NCI-H1048 (cell line): Measurements from ENCODE around the gene MIB2.

Source experiments
- DNase-seq: peaks from one replicate; lab custom pipeline; 2025; lab: John Stamatoyannopoulos, UW

The MIB2 gene

DNA sequence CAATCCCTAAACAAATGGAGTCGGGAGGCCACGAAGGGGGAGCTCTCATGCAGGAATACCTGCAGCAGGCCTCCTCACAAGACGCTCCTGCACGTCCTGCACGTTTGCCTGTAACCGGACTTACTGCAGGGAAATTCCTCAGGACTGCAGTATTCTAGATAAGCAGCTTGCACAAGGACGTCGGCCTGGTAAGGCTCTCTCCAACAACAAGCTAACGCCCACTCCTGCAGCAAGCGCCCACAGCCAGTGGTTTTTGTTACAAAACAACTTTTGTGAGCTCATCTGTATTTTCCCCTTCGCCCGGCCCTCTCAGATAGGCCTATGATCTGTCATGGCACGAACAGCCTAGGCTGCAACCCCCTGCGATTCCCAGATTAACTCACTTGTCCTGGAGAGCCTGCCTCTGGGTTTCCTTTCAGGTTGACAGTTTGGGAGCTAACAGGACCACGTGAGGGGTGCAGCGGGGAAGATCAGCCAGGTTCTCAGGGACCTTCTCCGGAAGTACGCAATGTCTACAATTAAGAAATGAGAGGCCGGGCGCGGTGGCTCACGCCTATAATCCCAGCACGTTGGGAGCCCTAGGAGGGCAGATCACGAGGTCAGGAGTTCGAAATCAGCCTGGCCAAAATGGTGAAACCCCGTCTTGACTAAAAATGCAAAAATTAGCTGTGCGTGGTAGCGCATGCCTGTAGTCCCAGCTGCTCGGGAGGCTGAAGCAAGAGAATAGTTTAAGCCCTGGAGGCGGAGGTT is 921 bp upstream of the MIB2 start:
- no peak for DNase-seq

GRCh38 chr1:1614954-1615255 is 395 bp upstream of the MIB2 start:
- no peak for DNase-seq

- no peak for DNase-seq
These were observed 918 bp downstream of the MIB2 start for GRCh38 chr1:1616045-1616790.

DNA sequence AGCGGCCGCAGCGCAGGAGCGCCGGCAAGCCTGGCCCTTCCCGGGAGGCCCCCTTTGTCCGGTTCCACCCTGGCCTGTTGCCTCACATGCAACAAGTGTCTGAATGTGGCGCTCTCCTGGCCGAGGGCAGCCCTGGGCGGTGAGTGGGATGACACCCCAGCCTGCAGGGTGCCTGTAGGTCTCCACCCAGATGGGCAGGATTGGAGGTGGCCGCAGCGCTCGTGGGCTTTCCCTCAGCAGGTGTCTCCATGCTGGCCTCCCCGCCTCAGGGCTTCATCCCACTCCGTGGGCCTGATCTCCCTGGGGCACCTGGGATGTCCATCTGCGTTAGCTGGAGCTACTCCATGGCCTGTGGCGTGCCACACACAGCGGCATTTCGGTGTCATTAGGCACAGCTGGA is 1.5 kb downstream of the MIB2 start:
- no peak for DNase-seq

DNA sequence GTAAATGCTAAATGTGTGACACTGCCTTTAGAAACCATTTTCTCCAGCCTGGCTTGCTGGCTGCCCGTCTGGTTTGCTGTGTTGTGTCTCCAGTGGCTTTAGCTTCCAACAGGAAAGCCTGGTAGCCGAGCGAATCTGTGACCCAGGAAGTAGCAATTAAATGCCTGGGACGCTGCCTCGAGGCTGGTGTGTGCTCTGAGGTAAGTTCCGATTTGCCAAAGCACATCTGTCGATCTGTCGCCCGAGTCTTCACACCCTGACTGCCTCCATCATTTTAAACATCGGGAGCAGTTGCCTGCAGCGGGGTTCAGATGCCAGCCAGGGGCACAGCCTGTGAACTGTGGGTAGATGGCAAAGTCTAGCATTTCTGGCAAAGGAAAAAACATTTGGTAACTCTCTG is 2.2 kb downstream of the MIB2 start:
- no peak for DNase-seq

GRCh38 chr1:1617925-1618324 is 2.6 kb downstream of the MIB2 start:
- no peak for DNase-seq

GRCh38 chr1:1618396-1619068 is 3.2 kb downstream of the MIB2 start:
- no peak for DNase-seq

- no peak for DNase-seq
These were observed 4.6 kb downstream of the MIB2 start for GRCh38 chr1:1619917-1620361.

DNA sequence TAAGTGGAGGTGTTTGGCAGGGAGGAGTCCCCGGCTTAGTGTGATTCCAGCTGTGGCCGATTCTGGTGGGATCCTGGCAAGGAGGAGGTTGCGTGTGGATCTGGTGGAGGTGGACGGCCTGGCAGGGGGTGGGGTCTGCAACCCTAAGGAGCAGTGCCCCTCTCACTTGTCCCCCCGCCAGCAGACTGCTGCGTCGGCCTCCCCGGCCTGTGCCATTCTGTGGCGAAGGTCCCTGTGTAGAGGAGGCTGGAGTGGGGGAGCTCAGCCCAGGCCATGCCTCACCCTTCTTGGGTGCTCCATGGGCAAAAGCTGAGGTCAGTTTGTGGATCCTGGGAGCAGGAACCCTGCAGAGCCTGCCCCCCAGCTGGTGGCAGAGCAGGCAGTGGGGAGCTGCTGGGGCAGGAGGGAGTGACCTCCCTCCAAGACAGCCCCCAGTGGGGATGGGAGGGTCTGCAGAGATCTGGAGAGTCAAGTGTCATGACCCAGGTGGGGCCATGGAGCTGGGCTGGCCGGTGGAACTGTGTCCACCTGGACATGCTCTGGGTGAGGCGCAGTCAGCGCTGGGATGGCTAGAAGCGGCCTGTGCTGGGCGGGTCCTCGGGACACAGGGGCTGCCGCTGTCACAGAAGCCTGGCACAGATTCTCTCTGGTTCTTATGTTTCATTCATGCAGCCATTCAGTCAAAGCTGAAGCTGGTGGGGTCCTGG is 5.3 kb downstream of the MIB2 start:
- DNase-seq: no peak

GRCh38 chr1:1621173-1622009 is 6.1 kb downstream of the MIB2 start:
- no peak for DNase-seq

DNA sequence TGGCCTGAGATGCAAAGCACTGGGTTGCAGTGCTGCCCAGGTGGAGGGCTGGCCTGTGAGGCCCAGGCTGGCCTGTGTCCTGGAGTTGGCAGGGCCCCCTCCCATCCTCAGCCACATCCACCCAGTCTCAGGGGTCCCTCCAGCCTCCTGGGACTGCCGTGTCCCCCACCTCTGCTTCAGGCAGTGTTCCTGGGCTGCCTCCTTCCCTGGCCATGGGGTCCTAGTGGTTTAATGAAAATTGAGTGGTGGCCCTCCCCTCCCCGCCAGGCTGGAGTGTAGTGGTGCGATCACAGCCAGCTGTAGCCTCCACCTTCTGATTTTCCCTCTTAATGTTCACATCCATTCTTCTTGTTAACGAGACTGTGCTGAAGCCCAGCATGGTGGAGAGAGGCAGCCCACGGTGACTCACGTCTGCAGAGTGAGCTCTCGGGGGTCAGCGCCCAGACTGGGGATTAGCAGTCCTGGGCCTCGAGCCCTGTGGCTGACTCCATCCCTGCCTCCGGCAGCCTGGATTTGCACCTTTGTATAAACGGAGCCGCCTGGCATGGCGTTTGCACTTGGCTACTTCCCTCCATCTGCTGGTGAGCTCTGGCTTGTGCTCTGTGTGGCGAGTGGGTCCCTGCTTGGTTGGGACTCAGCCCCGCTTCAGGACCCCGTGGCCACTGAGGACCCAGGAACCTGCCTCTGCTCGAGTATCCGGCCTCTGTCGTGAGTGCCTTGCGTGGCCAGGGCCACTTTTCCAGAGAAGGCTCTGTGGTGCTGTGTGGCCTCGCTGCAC is 6.9 kb downstream of the MIB2 start:
- DNase-seq: no peak

GRCh38 chr1:1622788-1623094 is 7.4 kb downstream of the MIB2 start:
- no peak for DNase-seq

- DNase-seq: no peak
These were observed 7.9 kb downstream of the MIB2 start for GRCh38 chr1:1623181-1623630.

DNA sequence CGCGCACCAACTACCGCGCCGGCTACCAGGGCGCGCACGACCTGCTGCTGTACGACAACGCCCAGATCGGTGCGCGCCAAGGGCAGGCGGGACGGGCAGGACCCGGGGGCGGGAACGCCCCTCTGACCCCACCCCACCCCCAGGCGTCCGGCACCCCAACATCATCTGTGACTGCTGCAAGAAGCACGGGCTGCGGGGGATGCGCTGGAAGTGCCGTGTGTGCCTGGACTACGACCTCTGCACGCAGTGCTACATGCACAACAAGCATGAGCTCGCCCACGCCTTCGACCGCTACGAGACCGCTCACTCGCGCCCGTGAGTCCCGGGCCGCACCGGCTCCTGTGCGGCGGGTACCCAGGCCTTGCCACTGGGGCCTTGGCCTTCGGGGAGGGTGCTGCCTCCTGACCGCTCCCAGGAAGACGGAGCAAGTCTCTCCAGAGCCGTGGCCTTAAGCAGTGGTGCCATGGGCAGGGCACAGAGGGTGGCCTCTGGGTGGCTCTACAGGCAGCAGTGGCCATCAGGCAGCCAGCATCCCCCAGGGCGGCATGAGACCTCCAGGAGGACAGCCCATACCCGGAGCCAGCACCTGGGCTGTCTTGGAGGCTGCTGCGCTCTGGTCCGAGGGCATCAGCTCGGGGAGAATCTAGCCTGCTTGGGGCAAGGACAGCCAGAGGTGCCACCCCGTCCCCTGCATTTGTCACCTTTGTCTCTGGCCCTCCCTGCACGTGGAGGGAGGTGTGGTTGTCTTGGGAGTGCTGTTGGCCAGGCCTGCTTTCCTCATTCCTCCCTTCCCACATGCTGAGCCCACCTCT is 8.5 kb downstream of the MIB2 start:
- DNase-seq: no peak

- DNase-seq: no peak
These were observed 9.4 kb downstream of the MIB2 start for GRCh38 chr1:1624443-1625403.

GRCh38 chr1:1625404-1625775 is 10.1 kb downstream of the MIB2 start:
- no peak for DNase-seq

- no peak for DNase-seq
These were observed 10.5 kb downstream of the MIB2 start for GRCh38 chr1:1625824-1626206.

- no peak for DNase-seq
These were observed 11.2 kb downstream of the MIB2 start for GRCh38 chr1:1626207-1627141.
